ENCODE results near the gene IFNA1. TPM values are rescaled to one million over a fixed set of nuclear protein-coding genes. Genes with fewer than 3 reads are reported as not detected.
"Not testable (repeated sequence)": the region's sequence is repeated elsewhere in the genome, so short reads cannot be mapped to it uniquely, and the experiment has no call there.

IFNA1 gene
- total RNA-seq, 2 donors from 2014 or later, result not detected

DNA sequence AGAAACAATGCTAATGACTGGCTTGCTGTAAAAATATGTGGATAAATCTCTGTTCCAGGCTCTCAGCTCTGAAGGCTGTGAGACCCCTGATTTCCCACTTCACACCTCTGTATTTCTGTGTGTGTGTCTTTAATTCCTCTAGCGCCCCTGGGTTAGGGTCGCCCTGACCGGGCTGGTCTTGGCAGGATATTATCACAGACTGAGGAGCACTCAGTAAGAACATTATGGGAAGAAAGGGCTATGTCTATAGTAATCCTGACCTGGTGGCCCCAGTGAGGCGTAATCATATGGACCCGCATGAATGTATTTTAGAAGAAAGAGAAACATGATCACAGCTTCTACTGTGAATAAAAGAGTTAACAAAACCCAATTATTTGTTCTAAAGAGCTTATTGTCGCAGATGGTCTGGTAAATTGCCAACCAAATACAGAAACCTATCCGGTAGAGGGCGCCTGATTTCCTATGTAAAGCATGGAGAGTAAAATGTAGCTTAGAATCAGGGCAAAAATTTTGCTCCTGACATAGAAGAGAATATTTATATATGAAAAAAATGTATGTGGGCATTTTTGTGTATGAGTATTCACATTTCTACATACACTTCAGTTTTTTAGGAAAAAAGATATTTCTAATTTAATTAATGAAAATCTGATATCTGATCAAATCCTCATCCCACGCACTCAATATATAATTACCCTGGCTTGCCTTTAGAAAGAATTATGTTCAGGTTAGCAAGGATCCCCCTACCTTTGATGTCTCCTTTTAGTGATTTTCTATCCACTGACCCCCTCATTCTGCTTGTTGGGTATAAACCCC is 5.8 kb upstream of the IFNA1 start:
- intact Hi-C loops (cut with DNase I, micrococcal nuclease), result no loop called here
- ATAC-seq, result no peak

DNA sequence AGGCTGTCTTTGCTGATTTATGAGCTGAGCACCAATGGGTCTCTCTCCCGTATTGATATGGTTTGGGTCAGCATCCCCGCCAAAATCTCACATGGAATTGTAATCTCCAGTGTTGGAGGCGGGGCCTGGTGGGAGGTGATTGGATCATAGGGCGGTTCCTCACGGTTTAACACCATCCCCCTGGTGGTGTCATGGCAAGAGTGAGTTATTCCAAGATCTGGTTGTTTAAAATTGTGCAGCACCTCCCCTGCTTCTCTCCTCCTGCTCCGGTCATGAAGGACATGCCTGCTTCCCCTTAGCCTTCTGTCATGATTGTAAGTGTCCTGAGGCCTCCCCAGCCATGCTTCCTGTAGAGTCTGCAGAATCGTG is 5.2 kb upstream of the IFNA1 start:
- DNase-seq; intact Hi-C loops (cut with DNase I, micrococcal nuclease); ATAC-seq: not testable (repeated sequence)

More for the DNA sequence above, 5.8 kb upstream of the IFNA1 start:
- DNase-seq, result peak in 1 of 2 donors; percentile 45

GRCh38 chr9:21443849-21444625 is 3.8 kb downstream of the IFNA1 start:
- DNase-seq, result no peak
- no peak for ATAC-seq
- intact Hi-C loops (cut with DNase I, micrococcal nuclease), result no loop called here

DNA sequence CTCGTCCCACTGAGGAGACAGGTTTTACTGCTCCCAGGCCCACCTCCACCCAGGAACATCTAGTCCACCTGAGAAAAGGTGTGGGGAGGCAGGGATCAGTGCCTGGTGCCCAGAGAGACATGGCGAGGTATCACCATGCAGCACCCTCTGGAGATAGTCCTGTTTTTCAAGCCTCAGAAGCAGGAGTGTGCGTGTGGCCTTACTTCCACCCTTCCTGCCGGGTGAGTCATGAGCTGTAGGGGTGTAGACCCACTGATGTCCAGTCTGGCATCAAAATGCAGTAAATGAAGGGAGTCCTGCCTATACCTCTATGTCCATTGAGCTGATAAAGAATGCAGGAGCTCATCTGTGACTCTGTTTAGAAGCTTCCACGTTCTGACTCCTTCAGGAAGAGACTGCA is 9.1 kb downstream of the IFNA1 start:
- DNase-seq; ATAC-seq; intact Hi-C loops (cut with DNase I, micrococcal nuclease): not testable (repeated sequence)

GRCh38 chr9:21450733-21451394 is 10.6 kb downstream of the IFNA1 start:
- intact Hi-C loops (cut with DNase I, micrococcal nuclease), result loop anchor here in 1 of 2 donors (10.0 kb wide), 1 partner anchor 126 kb away; no protein-coding TSS in a partner anchor
- no peak for ATAC-seq
- no peak for DNase-seq

DNA sequence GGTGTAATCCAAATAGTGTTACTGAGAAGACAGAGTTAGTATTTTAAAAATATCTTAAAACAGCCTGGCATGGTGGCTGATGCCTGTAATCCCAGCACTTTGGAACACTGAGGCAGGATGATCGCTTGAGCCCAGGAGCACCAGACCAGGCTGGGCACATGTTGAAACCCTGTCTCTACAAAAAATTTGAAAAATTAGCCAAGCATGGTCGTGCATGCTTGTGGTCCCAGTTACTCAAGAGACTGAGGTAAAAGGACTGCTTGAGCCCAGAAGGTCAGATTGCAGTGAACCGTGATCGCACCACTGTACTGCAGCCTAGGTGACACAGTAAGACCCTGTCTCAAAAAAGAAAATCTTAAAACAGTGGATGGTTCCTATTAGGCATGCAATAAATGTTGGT is 12.4 kb downstream of the IFNA1 start:
- ATAC-seq (no peak), DNase-seq (no peak)
- intact Hi-C loops (cut with DNase I, micrococcal nuclease), result loop anchor here in 1 of 2 donors (10.0 kb wide), 1 partner anchor 128 kb away; no protein-coding TSS in a partner anchor

GRCh38 chr9:21454149-21454548 is 13.9 kb downstream of the IFNA1 start:
- intact Hi-C loops (cut with DNase I, micrococcal nuclease), result loop anchor here in 1 of 2 donors (10.0 kb wide), 1 partner anchor 129 kb away; no protein-coding TSS in a partner anchor
- ATAC-seq (no peak), DNase-seq (no peak)

GRCh38 chr9:21455320-21455719 is 15.1 kb downstream of the IFNA1 start:
- DNase-seq, result no peak
- intact Hi-C loops (cut with DNase I, micrococcal nuclease), result loop anchor here in 1 of 2 donors (10.0 kb wide), 1 partner anchor 131 kb away; no protein-coding TSS in a partner anchor
- ATAC-seq, result peak; percentile 76

GRCh38 chr9:21461377-21461776 is 21.1 kb downstream of the IFNA1 start:
- no peak for DNase-seq
- intact Hi-C loops (cut with DNase I, micrococcal nuclease), result no loop called here
- ATAC-seq, result no peak

DNA sequence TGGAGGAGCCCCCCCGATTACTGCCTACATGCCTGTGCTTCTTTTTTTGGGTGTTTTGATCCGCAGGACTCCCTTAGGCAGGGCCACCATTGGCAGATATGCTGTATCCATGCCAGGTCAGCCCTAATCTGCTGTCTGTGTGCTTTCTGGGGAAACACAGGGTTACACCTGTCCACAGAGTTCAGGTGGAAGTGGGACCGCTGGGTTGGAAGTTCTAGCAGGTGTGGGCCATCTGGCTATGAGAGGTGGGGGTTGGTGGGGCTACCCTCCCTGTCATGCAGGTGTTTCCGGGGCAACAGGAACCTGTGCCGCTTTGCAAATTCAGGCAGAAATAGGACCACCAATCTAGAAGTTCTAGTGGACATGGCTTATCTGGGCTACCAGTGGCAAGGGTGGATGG is 24.9 kb downstream of the IFNA1 start:
- intact Hi-C loops (cut with DNase I, micrococcal nuclease), result no loop called here
- DNase-seq, result no peak
- ATAC-seq, result no peak

- peak; percentile 66 for ATAC-seq
- no peak for DNase-seq
Measured at GRCh38 chr9:21465859-21466518, 25.8 kb downstream of the IFNA1 start.

GRCh38 chr9:21470126-21470525 is 29.9 kb downstream of the IFNA1 start:
- intact Hi-C loops (cut with DNase I, micrococcal nuclease), result no loop called here
- no peak for ATAC-seq
- no peak for DNase-seq

More at GRCh38 chr9:21465859-21466518, 25.8 kb downstream of the IFNA1 start:
- intact Hi-C loops (cut with DNase I, micrococcal nuclease), result no loop called here

DNA sequence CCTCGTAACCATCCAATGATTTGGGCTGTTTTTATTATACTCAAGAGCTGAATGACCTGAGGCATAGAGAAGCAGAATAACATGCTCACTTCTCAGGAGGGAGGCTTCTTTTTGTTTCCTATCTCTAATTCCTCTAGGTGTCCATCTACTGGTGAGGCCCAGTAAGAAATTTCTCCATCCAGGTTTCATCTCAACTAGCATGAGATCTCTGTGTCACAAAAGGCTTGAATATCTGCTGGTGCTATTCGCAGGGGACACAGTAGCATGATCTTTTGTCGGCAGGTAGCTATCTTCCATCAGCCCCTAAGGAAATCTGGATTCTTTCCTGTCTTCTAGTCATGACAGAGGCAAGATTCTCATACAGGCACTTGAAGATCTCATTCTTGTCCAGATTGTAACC is 33.0 kb downstream of the IFNA1 start:
- ATAC-seq (no peak), DNase-seq (no peak)
- intact Hi-C loops (cut with DNase I, micrococcal nuclease), result no loop called here

- DNase-seq (no peak), ATAC-seq (no peak)
- intact Hi-C loops (cut with DNase I, micrococcal nuclease), result no loop called here
Measured at GRCh38 chr9:21477466-21477865, 37.2 kb downstream of the IFNA1 start.

- intact Hi-C loops (cut with DNase I, micrococcal nuclease), result no loop called here
- DNase-seq, result no peak
- no peak for ATAC-seq
Measured at GRCh38 chr9:21479152-21479702, 39.0 kb downstream of the IFNA1 start.

DNA sequence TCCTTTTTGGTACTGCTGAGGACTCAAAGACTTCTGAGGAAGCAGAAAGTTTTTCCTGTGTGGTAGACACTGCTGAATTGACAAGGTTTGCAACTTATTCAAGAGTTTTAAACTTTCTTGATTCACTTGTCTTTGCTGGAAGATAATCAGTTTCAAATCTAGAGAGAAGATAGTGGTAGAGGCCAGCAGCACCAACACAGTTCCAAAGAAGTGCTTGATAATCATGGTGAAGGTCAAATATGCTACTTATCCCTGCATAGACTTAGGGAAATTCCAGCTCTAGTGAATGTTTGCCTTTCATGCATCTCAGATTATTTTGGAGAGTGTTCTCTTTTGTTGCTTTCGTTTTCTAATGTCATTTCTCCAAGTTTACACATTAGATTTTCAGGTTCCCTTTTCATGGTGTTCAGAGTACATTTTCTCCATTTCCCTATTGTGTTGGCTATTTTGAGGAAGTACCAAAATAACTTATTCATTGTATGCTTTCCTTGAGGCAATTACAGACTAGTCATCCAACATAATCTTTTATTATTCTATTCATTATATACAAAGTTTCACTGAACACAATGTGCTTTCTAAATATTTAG is 41.3 kb downstream of the IFNA1 start:
- DNase-seq (no peak), ATAC-seq (no peak)
- intact Hi-C loops (cut with DNase I, micrococcal nuclease), result no loop called here

GRCh38 chr9:21482213-21482612 is 42.0 kb downstream of the IFNA1 start, which contains the start of gene IFNE:
IFNE (minus strand) TSS chr9:21482313; CDS start chr9:21481694, 619 bp downstream.
- ATAC-seq (no peak), DNase-seq (no peak)
- intact Hi-C loops (cut with DNase I, micrococcal nuclease), result no loop called here
